Kidney (tissue), 14 donors: Measurements from ENCODE around the gene EXOC2. TPM values are rescaled to one million over a fixed set of nuclear protein-coding genes. Genes with fewer than 3 reads are reported as not detected.
"Not testable (repeated sequence)": the region's sequence is repeated elsewhere in the genome, so short reads cannot be mapped to it uniquely, and the experiment has no call there.

Experiments used
- DNase-seq, 5 donors: peaks; one replicate each; pipeline ENCODE4 v3.0.0-alpha.2; 2013 to 2020
- FAIRE-seq: peaks from 2 replicates; lab custom pipeline; 2012; peaks lifted over from hg19 to GRCh38; lab: Jason Lieb, UNC
- H3K27ac ChIP-seq, 2 donors: one replicate each; pipeline ENCODE4 v1.7.0; 2013; ENCODE audit warnings: low read depth in 2 of 2, low read length in 2 of 2, inconsistent platforms in 1 of 2
- H3K27me3 ChIP-seq: one replicate; pipeline ENCODE4 v1.7.1; 2013; ENCODE audit warnings: low read length, inconsistent platforms; ENCODE audit not compliant: control insufficient read depth, insufficient read depth
- H3K36me3 ChIP-seq, 3 donors: one replicate each; pipeline versions ENCODE4 v1.7.0 to v1.7.1; 2013; ENCODE audit warnings: low read length in 3 of 3, control low read depth in 1 of 3, inconsistent platforms in 1 of 3; ENCODE audit not compliant: insufficient read depth in 3 of 3, control insufficient read depth in 2 of 3
- H3K4me1 ChIP-seq, 3 donors: one replicate each; pipeline versions ENCODE4 v1.7.0 to v1.7.1; 2013; ENCODE audit warnings: low read length in 3 of 3, inconsistent platforms in 1 of 3, low read depth in 1 of 3; ENCODE audit not compliant: control insufficient read depth in 2 of 3, insufficient read depth in 2 of 3
- H3K4me3 ChIP-seq, 3 donors: one replicate each; pipeline versions ENCODE4 v1.7.0 to v1.8.1; 2013; ENCODE audit warnings: low read length in 3 of 3, control low read depth in 1 of 3, inconsistent platforms in 1 of 3
- H3K9ac ChIP-seq, 3 donors: one replicate each; pipeline versions ENCODE4 v1.7.0 to v1.7.1; 2013; ENCODE audit warnings: low read length in 3 of 3, control low read depth in 1 of 3, inconsistent platforms in 1 of 3
- H3K9me3 ChIP-seq, 3 donors: one replicate each; pipeline versions ENCODE4 v1.7.0 to v1.7.1; 2013; ENCODE audit warnings: low read length in 3 of 3, control low read depth in 1 of 3, inconsistent platforms in 1 of 3; ENCODE audit not compliant: control insufficient read depth in 2 of 3, insufficient read depth in 1 of 3
- CTCF ChIP-seq: IDR thresholded peaks from 3 replicates; pipeline ENCODE4 v1.5.1; 2012; ENCODE audit warnings: mild to moderate bottlenecking, moderate library complexity, borderline replicate concordance; ENCODE audit not compliant: insufficient read depth; ENCODE audit errors: extremely low read depth
- intact Hi-C: fragments of 100-400 bp; cut with DNase I; formaldehyde crosslinking; loops from one replicate; pipeline ENCODE4 v1.11.1; 2022
- polyA plus RNA-seq: library from polyadenylated mRNA; stranded (reverse); fragments of 350-450 nt; fragmentation: Illumina TruSeq; extraction: RNeasy Lipid Tissue Mini Kit (QIAGEN cat#74804); gene quantifications from one replicate; pipeline ENCODE4 v1.2.3, GENCODE V29; 2014; ENCODE audit warnings: low read depth, low replicate concordance; ENCODE audit not compliant: insufficient read depth
- total RNA-seq: library from RNA; stranded (reverse); fragmentation: NEBNext Ultra II Directional; extraction: Animal tissue kit (Norgen Biotek cat#: 25700); gene quantifications from one replicate; pipeline ENCODE4 v1.2.1, GENCODE V29; 2021
- donor health status: control.
- donor health status: control.
- donor health status: control.
- donor health status: control.
- donor health status: control.
- donor health status: DM: yes; HTN: yes; CAD: no.
- donor health status: Normal renal cell carcinoma (clear cell type).

Gene EXOC2
- total and polyA plus RNA-seq, 2 donors from 2014 or later = 8.6 to 21.7 TPM

- no peak for FAIRE-seq
- no peak for TF ChIP-seq CTCF
Measured at GRCh38 chr6:611928-612327, 81.0 kb downstream of the EXOC2 start.

GRCh38 chr6:610882-611281, 82.1 kb downstream of the EXOC2 start:
- no peak overlapping the region for H3K27ac ChIP-seq
- intact Hi-C loops = no loop called here

More at GRCh38 chr6:611928-612327, 81.0 kb downstream of the EXOC2 start:
- no peaks in the 10 kb centered on the region for H3K27me3 ChIP-seq
- intact Hi-C loops = no loop called here
- no peak overlapping the region for H3K27ac ChIP-seq
- no peak overlapping the region for H3K4me3 ChIP-seq
- no peak for DNase-seq
- H3K4me1 ChIP-seq = no peaks in the 10 kb centered on the region
- peaks cover 0 to 2% (median 2%) of the 10 kb centered on the region in 3 donors for H3K36me3 ChIP-seq
- H3K9ac ChIP-seq = no peak overlapping the region
- H3K9me3 ChIP-seq = no peaks in the 10 kb centered on the region

GRCh38 chr6:609905-610304, 83.0 kb downstream of the EXOC2 start:
- H3K27ac ChIP-seq = no peak overlapping the region
- no peaks in the 10 kb centered on the region for H3K9me3 ChIP-seq
- DNase-seq (no peak), FAIRE-seq (no peak)
- no peak overlapping the region for H3K4me3 ChIP-seq
- H3K4me1 ChIP-seq = no peaks in the 10 kb centered on the region
- H3K27me3 ChIP-seq = no peaks in the 10 kb centered on the region
- intact Hi-C loops = no loop called here
- H3K9ac ChIP-seq = no peak overlapping the region
- peaks cover 0 to 7% (median 6%) of the 10 kb centered on the region in 3 donors for H3K36me3 ChIP-seq
- TF ChIP-seq CTCF = no peak

More at GRCh38 chr6:610882-611281, 82.1 kb downstream of the EXOC2 start:
- Histone ChIP-seq H3K4me1 (no peaks in the 10 kb centered on the region), H3K36me3 (peaks cover 0 to 7% (median 6%) of the 10 kb centered on the region in 3 donors), H3K9ac (no peak overlapping the region), H3K27me3 (no peaks in the 10 kb centered on the region), H3K9me3 (no peaks in the 10 kb centered on the region), H3K4me3 (no peak overlapping the region)
- no peak for TF ChIP-seq CTCF
- FAIRE-seq (no peak), DNase-seq (no peak)

GRCh38 chr6:606829-607379, 86.0 kb downstream of the EXOC2 start:
- Histone ChIP-seq H3K4me3 (no peak overlapping the region), H3K4me1 (no peaks in the 10 kb centered on the region), H3K36me3 (peaks cover 0 to 7% (median 5%) of the 10 kb centered on the region in 3 donors), H3K9me3 (no peaks in the 10 kb centered on the region), H3K9ac (no peak overlapping the region), H3K27me3 (no peaks in the 10 kb centered on the region), H3K27ac (no peak overlapping the region)
- DNase-seq (no peak), FAIRE-seq (no peak)
- intact Hi-C loops = no loop called here
- TF ChIP-seq CTCF = no peak

GRCh38 chr6:605895-606294, 87.0 kb downstream of the EXOC2 start:
- intact Hi-C loops, H3K36me3 ChIP-seq, H3K9me3 ChIP-seq, H3K4me3 ChIP-seq, H3K27ac ChIP-seq, DNase-seq, H3K27me3 ChIP-seq, H3K4me1 ChIP-seq, FAIRE-seq, H3K9ac ChIP-seq: not testable (repeated sequence)
